Endothelial cell of umbilical vein (primary cell): ENCODE measurements around the gene DLX1. TPM values are rescaled to one million over a fixed set of nuclear protein-coding genes. Genes with fewer than 3 reads are reported as not detected.

ENCODE experiments used
- BruUV-seq: library from RNA; stranded (reverse); fragments of 400-500 nt; replicated peaks from 2 replicates; lab custom pipeline; 2021; lab: Mats Ljungman, UMichigan
- CTCF ChIA-PET: fragments of 300-600, 350-600 bp; sonication (Branson Sonifier 250); formaldehyde crosslinking; loops from one replicate; lab custom pipeline; 2021; ENCODE audit warnings: antibody characterized with exemption, inconsistent platforms; lab: Charles Lee
- POLR2A ChIA-PET: fragments of 300-600, 350-600 bp; sonication (Branson Sonifier 250); formaldehyde crosslinking; loops from one replicate; lab custom pipeline; 2021; ENCODE audit warnings: antibody characterized with exemption, inconsistent platforms; lab: Charles Lee
- DNase-seq: peaks from one replicate; pipeline ENCODE4 v3.0.0-alpha.2; 2011; ENCODE audit warnings: low read depth, low spot score
- FAIRE-seq: peaks from 2 replicates; lab custom pipeline; 2011; peaks lifted over from hg19 to GRCh38; lab: Jason Lieb, UNC
- H2AFZ ChIP-seq: 2 replicates; pipeline ENCODE4 v1.6.0; 2012; ENCODE audit warnings: low read depth, low read length, control low read depth, inconsistent platforms
- H3K27ac ChIP-seq: 2 replicates; pipeline ENCODE4 v1.5.1; 2011; ENCODE audit warnings: low read depth, mild to moderate bottlenecking, control low read depth, low read length, moderate library complexity; ENCODE audit not compliant: insufficient read depth
- H3K27me3 ChIP-seq, 2 experiments: 2 replicates each; pipeline versions ENCODE4 v1.6.0 to v1.6.1; 2011; ENCODE audit warnings: low read length in 2 of 2, mixed read lengths in 1 of 2; ENCODE audit not compliant: control insufficient read depth in 2 of 2, insufficient read depth in 2 of 2
- H3K36me3 ChIP-seq, 2 experiments: 2 replicates in 1 of 2; 3 replicates in 1 of 2; pipeline ENCODE4 v1.5.1; 2011; ENCODE audit warnings: low read length in 2 of 2, mild to moderate bottlenecking in 1 of 2, moderate library complexity in 1 of 2; ENCODE audit not compliant: control insufficient read depth in 2 of 2, insufficient read depth in 2 of 2; ENCODE audit errors: extremely low read depth in 1 of 2
- H3K4me1 ChIP-seq: 3 replicates; pipeline ENCODE4 v1.5.1; 2011; ENCODE audit warnings: mild to moderate bottlenecking, low read length; ENCODE audit not compliant: control insufficient read depth, insufficient read depth; ENCODE audit errors: extremely low read depth
- H3K4me2 ChIP-seq: 2 replicates; pipeline ENCODE4 v1.6.1; 2011; ENCODE audit warnings: low read length, control low read depth, mixed read lengths; ENCODE audit not compliant: insufficient read depth
- H3K4me3 ChIP-seq, 3 experiments: fragments of 200-600 bp in 1 of 3; sonication (generic), shearing (Covaris generic) in 1 of 3; replicated peaks in 1 of 3; 2 replicates each; pipeline ENCODE4 v1.5.1; 2011 to 2016; ENCODE audit warnings: control low read depth in 3 of 3, low read length in 3 of 3, mild to moderate bottlenecking in 2 of 3, inconsistent platforms in 1 of 3, low read depth in 1 of 3, moderate library complexity in 1 of 3; ENCODE audit not compliant: insufficient read depth in 1 of 3
- H3K79me2 ChIP-seq: 2 replicates; pipeline ENCODE4 v1.6.0; 2012; ENCODE audit warnings: low read length, inconsistent platforms; ENCODE audit not compliant: control insufficient read depth, insufficient read depth
- H3K9ac ChIP-seq: replicated peaks from 2 replicates; pipeline ENCODE3; 2011; ENCODE audit warnings: low read length, control low read depth; ENCODE audit not compliant: insufficient read depth; ENCODE audit errors: extremely low read depth
- H3K9me1 ChIP-seq: replicated peaks from 3 replicates; pipeline ENCODE4 v1.6.0; 2011; ENCODE audit warnings: mild to moderate bottlenecking, low read length; ENCODE audit not compliant: control insufficient read depth, insufficient read depth; ENCODE audit errors: extremely low read depth
- H3K9me3 ChIP-seq: replicated peaks from 2 replicates; pipeline ENCODE4 v1.5.1; 2012; ENCODE audit warnings: low read length, inconsistent platforms; ENCODE audit not compliant: control insufficient read depth, insufficient read depth
- H4K20me1 ChIP-seq: replicated peaks from 2 replicates; pipeline ENCODE3; 2011; ENCODE audit warnings: mild to moderate bottlenecking, low read length; ENCODE audit not compliant: control insufficient read depth, insufficient read depth; ENCODE audit errors: extremely low read depth
- EZH2 ChIP-seq: IDR thresholded peaks from 2 replicates; pipeline ENCODE4 v1.6.1; 2012; ENCODE audit warnings: borderline replicate concordance, low read depth, mild to moderate bottlenecking, moderate library complexity, low read length, inconsistent platforms; ENCODE audit not compliant: severe bottlenecking
- FOS ChIP-seq: IDR thresholded peaks from 2 replicates; pipeline ENCODE4 v1.6.1; 2011; ENCODE audit warnings: mild to moderate bottlenecking, low read length, moderate library complexity, borderline replicate concordance; ENCODE audit not compliant: insufficient read depth
- GATA2 ChIP-seq: IDR thresholded peaks from 2 replicates; pipeline ENCODE4 v1.7.0; 2011; ENCODE audit warnings: low read depth, mild to moderate bottlenecking, moderate library complexity, mixed read lengths, low read length; ENCODE audit not compliant: insufficient read length, insufficient read depth
- JUN ChIP-seq: IDR thresholded peaks from 2 replicates; pipeline ENCODE4 v1.6.1; 2011; ENCODE audit warnings: borderline replicate concordance, low read depth; ENCODE audit not compliant: insufficient read length, insufficient read depth
- MYC ChIP-seq: IDR thresholded peaks from one replicate; pipeline ENCODE4 v1.6.1; 2011; ENCODE audit warnings: mild to moderate bottlenecking, low read depth, low read length
- POLR2A ChIP-seq: IDR thresholded peaks from 2 replicates; pipeline ENCODE4 v1.6.1; 2012; ENCODE audit warnings: low read depth, mild to moderate bottlenecking, control low read depth, low read length
- POLR2AphosphoS5 ChIP-seq: IDR thresholded peaks from 2 replicates; pipeline ENCODE4 v1.6.1; 2012; ENCODE audit warnings: low read depth, mild to moderate bottlenecking, control low read depth, low read length, moderate library complexity; ENCODE audit not compliant: insufficient read depth
- dilution Hi-C: fragments of 300-500 bp; cut with MboI; formaldehyde crosslinking; loops from one replicate; pipeline ENCODE4 v1.15.0; 2019; ENCODE audit warnings: low sequenced_read_pairs; ENCODE audit not compliant: extremely low pct_ligation_motif_present
- intact Hi-C: fragments of 100-400 bp; cut with micrococcal nuclease; formaldehyde crosslinking; loops from one replicate; pipeline ENCODE4 v1.10.0; 2022
- polyA plus RNA-seq, 4 experiments: library from polyadenylated mRNA; depleted of rRNA in 3 of 4; stranded (reverse) in 3 of 4; unstranded in 1 of 4; fragments of >200 nt; gene quantifications; 2 replicates each; pipeline versions ENCODE4 v1.2.1 to v1.2.3, GENCODE V29; 2011 to 2012; ENCODE audit warnings: missing spikeins in 1 of 4
- total RNA-seq: library from RNA; stranded (reverse); gene quantifications from 2 replicates; pipeline ENCODE4 v1.2.3, GENCODE V29; 2021
- TF ChIP-seq, protein P1 (sequence below), 2 donors: IDR thresholded peaks; 1 replicate in 1 of 2; 2 replicates in 1 of 2; pipeline ENCODE4 v1.5.1; 2011; ENCODE audit warnings: low read length in 2 of 2, mild to moderate bottlenecking in 2 of 2, moderate library complexity in 2 of 2, control low read depth in 1 of 2, inconsistent platforms in 1 of 2, low read depth in 1 of 2; ENCODE audit not compliant: insufficient read depth in 1 of 2; ENCODE audit errors: extremely low read depth in 1 of 2
- TF ChIP-seq, protein P2 (sequence below): IDR thresholded peaks from 2 replicates; pipeline ENCODE4 v1.6.1; 2011; ENCODE audit not compliant: insufficient read depth, insufficient read length

DLX1 gene
- total and polyA plus RNA-seq, 2 donors (not counting 3 experiments of a cell fraction or from before 2014, with no cell fraction given): 0.12 TPM; not detected in 1

DNA sequence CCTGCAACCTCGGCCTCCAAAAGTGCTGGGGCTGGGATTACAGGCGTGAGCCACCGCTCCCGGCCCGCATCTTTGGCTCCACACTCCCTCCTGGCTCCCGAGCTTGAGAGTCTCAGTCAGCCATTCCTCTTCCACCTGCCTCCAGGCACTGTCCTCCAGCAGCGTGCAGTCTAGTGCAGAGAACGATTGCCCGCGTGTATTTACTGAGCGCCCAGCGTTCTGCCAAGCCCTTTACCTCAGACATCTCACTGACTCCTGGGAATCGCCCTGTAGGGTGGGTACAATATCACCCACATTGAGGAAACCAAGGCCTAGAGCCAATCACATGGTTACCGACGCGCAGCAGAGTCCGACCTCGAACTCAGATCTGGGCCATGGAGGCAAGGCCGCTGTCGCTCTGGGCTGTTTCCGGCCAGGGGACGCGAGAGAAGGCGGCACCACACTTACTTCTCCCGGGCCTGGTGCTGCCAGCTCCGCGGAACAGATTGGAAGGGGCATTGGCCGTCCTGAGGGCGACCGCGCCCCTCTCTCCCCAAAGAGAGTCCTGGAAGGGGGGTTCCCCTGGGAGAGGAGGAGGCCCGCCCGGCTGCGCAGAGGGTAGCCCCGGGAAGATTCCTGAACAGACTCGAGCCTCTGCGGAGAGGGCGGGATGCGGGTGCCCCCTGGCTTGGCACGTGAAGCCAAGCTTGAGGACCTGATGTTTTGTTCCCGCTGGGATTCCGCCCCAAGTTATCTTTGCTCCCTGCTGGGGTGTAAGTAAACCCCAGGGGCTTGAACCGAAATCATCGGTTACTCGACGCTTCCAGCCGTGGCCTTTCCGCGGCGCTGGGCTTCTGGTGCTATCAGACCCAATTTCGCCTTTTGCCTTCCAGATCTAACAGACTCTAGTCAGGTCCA lies 22.6 kb downstream of the DLX1 start:
- Histone ChIP-seq H3K9me3 (no peaks in the 10 kb centered on the region), H3K4me1 (peaks cover 25% of the 10 kb centered on the region), H3K9me1 (no peaks in the 10 kb centered on the region), H3K9ac (no peak overlapping the region), H3K4me3 (no peak overlapping the region), H4K20me1 (no peaks in the 10 kb centered on the region), H3K79me2 (no peaks in the 10 kb centered on the region), H3K4me2 (no peak overlapping the region), H3K27me3 (peaks cover 19 to 35% of the 10 kb centered on the region in 2 experiments), H2AFZ (peak overlapping the region; percentile 66), H3K27ac (no peak overlapping the region), H3K36me3 (no peaks in the 10 kb centered on the region)
- dilution Hi-C loops: no loop called here
- POLR2A ChIA-PET: no interaction called here
- no peak for DNase-seq
- no peak for FAIRE-seq
- TF ChIP-seq EZH2 (peak; percentile 56), JUN (no peak), MYC (no peak), FOS (no peak)
- no TSS peak for BruUV-seq
- CTCF ChIA-PET: interaction anchor here (0.8 to 8.6 kb wide), 7 partner anchors 9 to 534 kb away, joined by 3 to 193 read pairs (median 5); no protein-coding TSS in a partner anchor
- intact Hi-C loops: loop anchor here (10.0 kb wide), 2 partner anchors 213 to 1133 kb away; partner anchors contain the start of gene SLC25A12

DNA sequence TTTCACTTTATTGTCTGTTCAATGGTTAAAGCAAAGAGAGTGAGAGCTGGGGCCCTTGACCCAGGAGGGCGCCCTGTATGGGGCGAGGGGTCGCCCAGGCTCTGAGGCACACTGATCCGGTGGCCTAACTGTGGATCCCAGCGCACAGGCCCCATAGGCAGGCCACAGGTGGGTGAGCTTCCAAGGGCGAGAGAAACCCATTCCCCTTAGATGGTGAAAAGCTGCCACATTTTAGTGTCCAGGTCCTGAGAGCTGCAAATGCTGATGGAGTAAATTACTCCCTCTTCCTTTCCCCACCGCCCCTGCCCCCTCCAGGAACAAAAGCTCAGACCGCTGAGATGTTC lies 23.3 kb downstream of the DLX1 start:
- FAIRE-seq (no peak), DNase-seq (no peak)
- intact Hi-C loops: loop anchor here (10.0 kb wide), 2 partner anchors 214 to 1134 kb away; partner anchors contain the start of gene SLC25A12
- H3K9me1 ChIP-seq: no peaks in the 10 kb centered on the region
- no peaks in the 10 kb centered on the region for H3K9me3 ChIP-seq
- no peaks in the 10 kb centered on the region for H3K79me2 ChIP-seq
- H3K4me1 ChIP-seq: peaks cover 18% of the 10 kb centered on the region
- dilution Hi-C loops: no loop called here
- ChIA-PET CTCF (interaction anchor here (0.8 to 8.6 kb wide), 5 partner anchors 10 to 534 kb away, joined by 3 to 193 read pairs (median 3); no protein-coding TSS in a partner anchor), POLR2A (no interaction called here)
- H3K4me3 ChIP-seq: no peak overlapping the region
- H3K9ac ChIP-seq: no peak overlapping the region
- no peak overlapping the region for H3K27ac ChIP-seq
- peaks cover 17 to 29% of the 10 kb centered on the region in 2 experiments for H3K27me3 ChIP-seq
- no peak overlapping the region for H2AFZ ChIP-seq
- H3K4me2 ChIP-seq: no peak overlapping the region
- TF ChIP-seq POLR2AphosphoS5 (no peak), JUN (no peak), MYC (no peak), FOS (no peak), GATA2 (no peak), POLR2A (no peak)
- TF ChIP-seq, protein P1, sequence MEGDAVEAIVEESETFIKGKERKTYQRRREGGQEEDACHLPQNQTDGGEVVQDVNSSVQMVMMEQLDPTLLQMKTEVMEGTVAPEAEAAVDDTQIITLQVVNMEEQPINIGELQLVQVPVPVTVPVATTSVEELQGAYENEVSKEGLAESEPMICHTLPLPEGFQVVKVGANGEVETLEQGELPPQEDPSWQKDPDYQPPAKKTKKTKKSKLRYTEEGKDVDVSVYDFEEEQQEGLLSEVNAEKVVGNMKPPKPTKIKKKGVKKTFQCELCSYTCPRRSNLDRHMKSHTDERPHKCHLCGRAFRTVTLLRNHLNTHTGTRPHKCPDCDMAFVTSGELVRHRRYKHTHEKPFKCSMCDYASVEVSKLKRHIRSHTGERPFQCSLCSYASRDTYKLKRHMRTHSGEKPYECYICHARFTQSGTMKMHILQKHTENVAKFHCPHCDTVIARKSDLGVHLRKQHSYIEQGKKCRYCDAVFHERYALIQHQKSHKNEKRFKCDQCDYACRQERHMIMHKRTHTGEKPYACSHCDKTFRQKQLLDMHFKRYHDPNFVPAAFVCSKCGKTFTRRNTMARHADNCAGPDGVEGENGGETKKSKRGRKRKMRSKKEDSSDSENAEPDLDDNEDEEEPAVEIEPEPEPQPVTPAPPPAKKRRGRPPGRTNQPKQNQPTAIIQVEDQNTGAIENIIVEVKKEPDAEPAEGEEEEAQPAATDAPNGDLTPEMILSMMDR (IDR thresholded peaks at IDR 0.05; ENCODE audit: extremely low read depth in 1 of 2, insufficient read depth in 1 of 2, low read depth in 1 of 2, low read length in 2 of 2): no peak
- TF ChIP-seq, protein P2, sequence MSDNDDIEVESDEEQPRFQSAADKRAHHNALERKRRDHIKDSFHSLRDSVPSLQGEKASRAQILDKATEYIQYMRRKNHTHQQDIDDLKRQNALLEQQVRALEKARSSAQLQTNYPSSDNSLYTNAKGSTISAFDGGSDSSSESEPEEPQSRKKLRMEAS: no peak
- no peaks in the 10 kb centered on the region for H4K20me1 ChIP-seq
- BruUV-seq: no TSS peak
- no peaks in the 10 kb centered on the region for H3K36me3 ChIP-seq
